ENCODE measurements around the gene TKT.

The TKT gene

GRCh38 chr3:53295410-53295809, 39.6 kb upstream of the TKT start:
- Mint-ChIP-seq H3K9me3 (no peaks in the 10 kb centered on the region), H3K27me3 (ENCODE audit: low read depth) (no peaks in the 10 kb centered on the region), H3K27ac (no peak overlapping the region), H3K4me3 (no peak overlapping the region), H3K36me3 (ENCODE audit: low read depth) (peaks cover 36% of the 10 kb centered on the region), H3K4me1 (no peaks in the 10 kb centered on the region)
- no peak for TF ChIP-seq CTCF (IDR thresholded peaks at IDR 0.05; ENCODE audit: unreplicated experiment in 3 of 3)

GRCh38 chr3:53293867-53294266, 38.0 kb upstream of the TKT start:
- Mint-ChIP-seq H3K4me3 (no peak overlapping the region), H3K4me1 (no peaks in the 10 kb centered on the region), H3K36me3 (ENCODE audit: low read depth) (peaks cover 39% of the 10 kb centered on the region), H3K27me3 (ENCODE audit: low read depth) (no peaks in the 10 kb centered on the region), H3K9me3 (no peaks in the 10 kb centered on the region), H3K27ac (no peak overlapping the region)
- no peak for TF ChIP-seq CTCF (IDR thresholded peaks at IDR 0.05; ENCODE audit: unreplicated experiment in 3 of 3)

- no peaks in the 10 kb centered on the region for H3K9me3 Mint-ChIP-seq
- H3K36me3 Mint-ChIP-seq (ENCODE audit: low read depth), result peaks cover 57% of the 10 kb centered on the region
- no peak overlapping the region for H3K4me3 Mint-ChIP-seq
- H3K27me3 Mint-ChIP-seq (ENCODE audit: low read depth), result no peaks in the 10 kb centered on the region
- H3K27ac Mint-ChIP-seq, result no peak overlapping the region
- H3K4me1 Mint-ChIP-seq, result no peaks in the 10 kb centered on the region
- TF ChIP-seq CTCF (IDR thresholded peaks at IDR 0.05; ENCODE audit: unreplicated experiment in 3 of 3), result no peak
These were observed 32.4 kb upstream of the TKT start for GRCh38 chr3:53288214-53288613.

- TF ChIP-seq CTCF (IDR thresholded peaks at IDR 0.05; ENCODE audit: unreplicated experiment in 3 of 3), result no peak
- H3K4me3 Mint-ChIP-seq, result no peak overlapping the region
- H3K27me3 Mint-ChIP-seq (ENCODE audit: low read depth), result no peaks in the 10 kb centered on the region
- peaks cover 51% of the 10 kb centered on the region for H3K36me3 Mint-ChIP-seq (ENCODE audit: low read depth)
- H3K27ac Mint-ChIP-seq, result no peak overlapping the region
- H3K9me3 Mint-ChIP-seq, result no peaks in the 10 kb centered on the region
- no peaks in the 10 kb centered on the region for H3K4me1 Mint-ChIP-seq
These were observed 31.4 kb upstream of the TKT start for GRCh38 chr3:53287131-53287629.

GRCh38 chr3:53286727-53287126, 30.9 kb upstream of the TKT start:
- Mint-ChIP-seq H3K27me3 (ENCODE audit: low read depth) (no peaks in the 10 kb centered on the region), H3K9me3 (no peaks in the 10 kb centered on the region), H3K27ac (no peak overlapping the region), H3K4me1 (no peaks in the 10 kb centered on the region), H3K36me3 (ENCODE audit: low read depth) (peaks cover 47% of the 10 kb centered on the region), H3K4me3 (no peak overlapping the region)
- TF ChIP-seq CTCF (IDR thresholded peaks at IDR 0.05; ENCODE audit: unreplicated experiment in 3 of 3), result no peak

- Mint-ChIP-seq H3K9me3 (no peaks in the 10 kb centered on the region), H3K36me3 (ENCODE audit: low read depth) (peaks cover 28% of the 10 kb centered on the region), H3K27ac (no peak overlapping the region), H3K27me3 (ENCODE audit: low read depth) (no peaks in the 10 kb centered on the region), H3K4me1 (no peaks in the 10 kb centered on the region), H3K4me3 (no peak overlapping the region)
- TF ChIP-seq CTCF (IDR thresholded peaks at IDR 0.05; ENCODE audit: unreplicated experiment in 3 of 3), result no peak
These were observed 26.8 kb upstream of the TKT start for GRCh38 chr3:53282581-53282980.

Measured in nephron (organoid).